Measurements from ENCODE around the gene RTN4RL1.

Gene RTN4RL1

GRCh38 chr17:1972487-1973160 is 52.5 kb downstream of the RTN4RL1 start:
- Histone ChIP-seq H3K14ac (ENCODE audit: low read length in 2 of 2) (no peak overlapping the region), H3K9me3 (ENCODE audit: control insufficient read depth, low read length) (peaks cover 14% of the 10 kb centered on the region), H3K9ac (ENCODE audit: low read length) (no peak overlapping the region), H3K4me1 (ENCODE audit: control insufficient read depth, insufficient read depth, low read depth, low read length) (peaks cover under 1% of the 10 kb centered on the region), H2AK5ac (ENCODE audit: low read length, severe bottlenecking) (peak overlapping the region; percentile 25), H4K8ac (ENCODE audit: low read length) (peak overlapping the region; percentile 75), H3K27me3 (ENCODE audit: control insufficient read depth in 1 of 2, insufficient read depth in 1 of 2, low read length in 2 of 2) (peaks cover 55 to 65% of the 10 kb centered on the region in 2 experiments), H2BK12ac (ENCODE audit: low read length in 2 of 2) (no peak overlapping the region), H2BK5ac (ENCODE audit: low read depth, low read length, poor library complexity, severe bottlenecking) (no peak overlapping the region), H3K36me3 (ENCODE audit: control insufficient read depth in 1 of 2, insufficient read depth in 2 of 2, low read depth in 1 of 2, low read length in 2 of 2) (no peaks in the 10 kb centered on the region), H2BK15ac (ENCODE audit: low read depth, poor library complexity, severe bottlenecking) (no peak overlapping the region), H3K23ac (ENCODE audit: low read length in 2 of 2) (no peak overlapping the region), H4K91ac (ENCODE audit: low read length) (no peak overlapping the region), H3K27ac (ENCODE audit: low read length, poor library complexity, severe bottlenecking) (no peak overlapping the region), H3K18ac (ENCODE audit: low read depth in 1 of 2, low read length in 2 of 2) (no peak overlapping the region), H2BK120ac (ENCODE audit: low read depth, low read length) (no peak overlapping the region), H3K4ac (ENCODE audit: low read depth in 1 of 2, low read length in 2 of 2) (no peak overlapping the region), H3K79me1 (replicated peaks; ENCODE audit: low read length, poor library complexity, severe bottlenecking) (no peaks in the 10 kb centered on the region), H2AFZ (ENCODE audit: low read depth, low read length) (no peak overlapping the region), H3K4me2 (ENCODE audit: low read length, poor library complexity, severe bottlenecking) (no peak overlapping the region), H3K4me3 (ENCODE audit: insufficient read depth in 1 of 2, low read depth in 1 of 2, low read length in 2 of 2) (no peak overlapping the region)
- WGBS = 60% methylated on average over 23 of the region's 23 CpGs
- DNase-seq = no peak

- Histone ChIP-seq H2BK5ac (ENCODE audit: low read depth, low read length, poor library complexity, severe bottlenecking) (no peak overlapping the region), H2BK12ac (ENCODE audit: low read length in 2 of 2) (no peak overlapping the region), H3K79me1 (replicated peaks; ENCODE audit: low read length, poor library complexity, severe bottlenecking) (no peaks in the 10 kb centered on the region), H3K27ac (ENCODE audit: low read length, poor library complexity, severe bottlenecking) (no peak overlapping the region), H3K27me3 (ENCODE audit: control insufficient read depth in 1 of 2, insufficient read depth in 1 of 2, low read length in 2 of 2) (peaks cover 53 to 66% of the 10 kb centered on the region in 2 experiments), H3K36me3 (ENCODE audit: control insufficient read depth in 1 of 2, insufficient read depth in 2 of 2, low read depth in 1 of 2, low read length in 2 of 2) (no peaks in the 10 kb centered on the region), H3K14ac (ENCODE audit: low read length in 2 of 2) (no peak overlapping the region), H2AK5ac (ENCODE audit: low read length, severe bottlenecking) (no peak overlapping the region), H3K4me3 (ENCODE audit: insufficient read depth in 1 of 2, low read depth in 1 of 2, low read length in 2 of 2) (no peak overlapping the region), H3K23ac (ENCODE audit: low read length in 2 of 2) (no peak overlapping the region), H4K8ac (ENCODE audit: low read length) (no peak overlapping the region), H2BK15ac (ENCODE audit: low read depth, poor library complexity, severe bottlenecking) (no peak overlapping the region), H3K9me3 (ENCODE audit: control insufficient read depth, low read length) (peaks cover 14% of the 10 kb centered on the region), H2AFZ (ENCODE audit: low read depth, low read length) (no peak overlapping the region), H3K9ac (ENCODE audit: low read length) (no peak overlapping the region), H2BK120ac (ENCODE audit: low read depth, low read length) (no peak overlapping the region), H4K91ac (ENCODE audit: low read length) (no peak overlapping the region), H3K4me1 (ENCODE audit: control insufficient read depth, insufficient read depth, low read depth, low read length) (peaks cover 4% of the 10 kb centered on the region), H3K4me2 (ENCODE audit: low read length, poor library complexity, severe bottlenecking) (no peak overlapping the region), H3K18ac (ENCODE audit: low read depth in 1 of 2, low read length in 2 of 2) (no peak overlapping the region), H3K4ac (ENCODE audit: low read depth in 1 of 2, low read length in 2 of 2) (no peak overlapping the region)
- WGBS = 92% methylated on average over 12 of the region's 12 CpGs
- no peak for DNase-seq
Observed at GRCh38 chr17:1970843-1971384, 54.2 kb downstream of the RTN4RL1 start.

GRCh38 chr17:1969712-1970111 is 55.4 kb downstream of the RTN4RL1 start:
- no peaks in the 10 kb centered on the region for H3K36me3 ChIP-seq (ENCODE audit: control insufficient read depth in 1 of 2, insufficient read depth in 2 of 2, low read depth in 1 of 2, low read length in 2 of 2)
- peaks cover 14% of the 10 kb centered on the region for H3K9me3 ChIP-seq (ENCODE audit: control insufficient read depth, low read length)
- peaks cover 11% of the 10 kb centered on the region for H3K4me1 ChIP-seq (ENCODE audit: control insufficient read depth, insufficient read depth, low read depth, low read length)
- WGBS = 71% methylated on average over 5 of the region's 5 CpGs
- no peak overlapping the region for H3K23ac ChIP-seq (ENCODE audit: low read length in 2 of 2)
- H4K8ac ChIP-seq (ENCODE audit: low read length) = no peak overlapping the region
- H2BK15ac ChIP-seq (ENCODE audit: low read depth, poor library complexity, severe bottlenecking) = no peak overlapping the region
- H2BK12ac ChIP-seq (ENCODE audit: low read length in 2 of 2) = no peak overlapping the region
- H3K79me1 ChIP-seq (replicated peaks; ENCODE audit: low read length, poor library complexity, severe bottlenecking) = no peaks in the 10 kb centered on the region
- H4K91ac ChIP-seq (ENCODE audit: low read length) = no peak overlapping the region
- H3K9ac ChIP-seq (ENCODE audit: low read length) = no peak overlapping the region
- H3K4me3 ChIP-seq (ENCODE audit: insufficient read depth in 1 of 2, low read depth in 1 of 2, low read length in 2 of 2) = no peak overlapping the region
- no peak overlapping the region for H3K14ac ChIP-seq (ENCODE audit: low read length in 2 of 2)
- H3K27me3 ChIP-seq (ENCODE audit: control insufficient read depth in 1 of 2, insufficient read depth in 1 of 2, low read length in 2 of 2) = peaks cover 55 to 62% of the 10 kb centered on the region in 2 experiments
- no peak overlapping the region for H2AK5ac ChIP-seq (ENCODE audit: low read length, severe bottlenecking)
- no peak overlapping the region for H3K4ac ChIP-seq (ENCODE audit: low read depth in 1 of 2, low read length in 2 of 2)
- DNase-seq = no peak
- no peak overlapping the region for H2BK120ac ChIP-seq (ENCODE audit: low read depth, low read length)
- no peak overlapping the region for H2BK5ac ChIP-seq (ENCODE audit: low read depth, low read length, poor library complexity, severe bottlenecking)
- no peak overlapping the region for H2AFZ ChIP-seq (ENCODE audit: low read depth, low read length)
- no peak overlapping the region for H3K4me2 ChIP-seq (ENCODE audit: low read length, poor library complexity, severe bottlenecking)
- H3K18ac ChIP-seq (ENCODE audit: low read depth in 1 of 2, low read length in 2 of 2) = no peak overlapping the region
- no peak overlapping the region for H3K27ac ChIP-seq (ENCODE audit: low read length, poor library complexity, severe bottlenecking)

- Histone ChIP-seq H3K4me2 (ENCODE audit: low read length, poor library complexity, severe bottlenecking) (no peak overlapping the region), H4K8ac (ENCODE audit: low read length) (no peak overlapping the region), H3K9ac (ENCODE audit: low read length) (no peak overlapping the region), H2AK5ac (ENCODE audit: low read length, severe bottlenecking) (no peak overlapping the region), H3K18ac (ENCODE audit: low read depth in 1 of 2, low read length in 2 of 2) (no peak overlapping the region), H4K91ac (ENCODE audit: low read length) (no peak overlapping the region), H2BK12ac (ENCODE audit: low read length in 2 of 2) (no peak overlapping the region), H3K4me1 (ENCODE audit: control insufficient read depth, insufficient read depth, low read depth, low read length) (peaks cover 15% of the 10 kb centered on the region), H2BK120ac (ENCODE audit: low read depth, low read length) (no peak overlapping the region), H3K4me3 (ENCODE audit: insufficient read depth in 1 of 2, low read depth in 1 of 2, low read length in 2 of 2) (no peak overlapping the region), H3K9me3 (ENCODE audit: control insufficient read depth, low read length) (peaks cover 14% of the 10 kb centered on the region), H3K36me3 (ENCODE audit: control insufficient read depth in 1 of 2, insufficient read depth in 2 of 2, low read depth in 1 of 2, low read length in 2 of 2) (no peaks in the 10 kb centered on the region), H3K4ac (ENCODE audit: low read depth in 1 of 2, low read length in 2 of 2) (no peak overlapping the region), H2BK15ac (ENCODE audit: low read depth, poor library complexity, severe bottlenecking) (no peak overlapping the region), H3K27me3 (ENCODE audit: control insufficient read depth in 1 of 2, insufficient read depth in 1 of 2, low read length in 2 of 2) (peaks cover 53 to 65% of the 10 kb centered on the region in 2 experiments), H2AFZ (ENCODE audit: low read depth, low read length) (no peak overlapping the region), H2BK5ac (ENCODE audit: low read depth, low read length, poor library complexity, severe bottlenecking) (no peak overlapping the region), H3K27ac (ENCODE audit: low read length, poor library complexity, severe bottlenecking) (no peak overlapping the region), H3K79me1 (replicated peaks; ENCODE audit: low read length, poor library complexity, severe bottlenecking) (no peaks in the 10 kb centered on the region), H3K23ac (ENCODE audit: low read length in 2 of 2) (no peak overlapping the region), H3K14ac (ENCODE audit: low read length in 2 of 2) (no peak overlapping the region)
- DNase-seq = no peak
- WGBS = 52% methylated on average over 11 of the region's 11 CpGs
Observed at GRCh38 chr17:1967213-1967612, 57.9 kb downstream of the RTN4RL1 start.

Data from mesenchymal stem cell (in vitro differentiated cells and primary cell).